SIG-M5 treated with dmso at 0.1 percent for 504 hours (cell line): ENCODE results near the gene TRERF1.

Experiments used
- DNase-seq: peaks from one replicate; lab custom pipeline; 2025; ENCODE audit not compliant: unreplicated experiment; lab: John Stamatoyannopoulos, UW

Gene TRERF1

DNA sequence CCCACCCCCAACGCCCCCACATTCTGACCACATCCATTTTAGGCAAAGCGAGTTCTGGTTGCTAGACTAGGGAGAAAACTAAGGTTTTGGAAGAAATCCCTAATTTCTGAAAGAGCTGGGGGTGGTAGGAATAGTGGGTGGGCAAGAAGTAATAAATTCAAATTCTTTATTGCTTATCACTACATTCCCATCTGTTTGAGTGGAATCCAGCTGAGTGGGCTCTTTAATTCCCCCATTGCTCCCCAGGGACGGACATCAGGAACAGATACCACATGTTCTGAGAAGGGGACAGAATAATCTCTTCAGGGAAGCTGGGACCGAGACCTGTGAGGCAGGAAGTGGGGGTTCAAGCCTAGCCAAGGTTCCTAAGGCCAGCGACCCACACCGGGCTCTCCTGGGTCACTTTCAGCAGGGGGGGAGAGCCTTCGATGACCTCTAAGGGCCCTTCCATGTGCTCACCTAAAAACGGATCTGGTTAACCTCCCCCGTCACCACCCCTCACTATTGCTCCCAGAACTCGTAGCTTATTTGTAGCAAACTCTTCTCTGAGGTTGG is 191.8 kb downstream of the TRERF1 start:
- DNase-seq: no peak

DNA sequence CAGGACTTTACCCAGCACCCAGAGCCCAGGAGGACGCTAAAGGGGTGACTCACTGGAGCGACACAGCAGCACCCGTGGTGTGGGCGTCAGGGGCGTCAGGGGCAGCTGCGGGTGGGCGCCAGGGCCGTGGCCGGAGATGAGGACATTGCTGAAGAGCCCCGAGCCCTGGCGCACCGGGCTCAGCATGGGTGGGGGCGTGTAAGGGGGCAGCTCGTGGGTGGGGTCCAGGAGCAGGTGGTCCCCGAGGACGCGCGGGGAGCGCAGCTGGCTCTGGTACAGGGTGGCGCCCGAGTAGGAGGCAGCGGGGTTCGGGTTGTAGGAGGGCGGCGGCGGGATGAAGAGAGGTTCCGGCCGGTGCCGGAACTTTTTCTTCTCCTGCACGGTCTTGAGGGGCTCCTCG is 192.4 kb downstream of the TRERF1 start:
- no peak for DNase-seq

DNA sequence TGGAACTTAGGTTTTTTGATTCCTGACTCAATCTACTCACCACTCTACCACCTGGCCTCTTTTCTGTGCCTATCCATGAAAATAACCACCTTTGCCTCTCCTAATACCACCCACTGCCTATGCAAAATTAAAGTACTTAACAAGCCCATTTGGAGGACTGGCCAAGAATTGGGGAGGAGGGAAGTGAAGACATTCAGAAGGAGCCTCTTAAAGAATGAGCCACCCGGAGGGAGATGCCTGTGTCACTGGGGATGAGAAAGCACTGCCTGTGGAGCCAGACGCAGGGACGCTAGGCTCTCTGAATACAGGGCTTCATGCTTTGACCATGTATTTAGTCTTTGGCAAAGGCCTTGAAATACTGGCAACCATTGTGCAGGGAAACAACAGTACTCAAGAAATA is 194.1 kb downstream of the TRERF1 start:
- no peak for DNase-seq

DNA sequence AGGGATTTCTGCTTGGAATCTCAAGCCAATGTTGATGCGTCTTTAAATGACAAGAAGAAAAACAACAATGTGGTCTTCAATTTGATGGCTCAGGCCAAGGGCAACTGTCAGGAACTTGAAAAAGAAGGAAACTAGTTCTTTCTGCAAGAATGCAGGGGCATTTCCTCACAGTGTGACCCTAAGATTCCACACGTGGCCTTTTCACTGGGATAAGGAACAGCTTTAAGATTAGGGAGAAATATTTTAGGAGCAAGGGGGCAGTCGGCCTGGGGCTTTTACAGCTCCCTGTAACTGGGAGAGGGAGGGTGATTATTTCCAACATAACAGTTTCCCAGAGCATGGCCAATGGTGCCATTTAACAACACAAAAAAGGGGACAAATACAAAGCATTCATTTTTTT is 194.7 kb downstream of the TRERF1 start:
- no peak for DNase-seq

DNA sequence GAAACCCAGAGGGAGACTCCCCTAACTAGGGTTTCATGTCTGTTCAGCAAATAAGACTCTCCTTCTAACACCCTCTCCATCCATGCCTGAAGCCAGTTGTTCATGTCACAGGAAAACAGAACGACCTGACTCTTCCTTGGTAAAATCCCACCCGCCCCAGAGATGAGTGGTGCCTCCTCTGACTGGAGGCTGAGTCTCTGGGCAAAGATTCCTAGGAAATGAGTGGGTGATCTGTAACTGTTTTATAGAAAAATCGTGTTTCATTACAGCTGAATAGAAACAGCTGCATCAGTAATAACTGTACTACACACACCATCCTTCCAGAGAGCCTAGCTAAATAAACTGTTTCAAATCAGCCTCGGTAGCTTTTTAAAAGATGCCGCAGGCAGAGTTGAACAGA is 196.7 kb downstream of the TRERF1 start:
- no peak for DNase-seq

DNA sequence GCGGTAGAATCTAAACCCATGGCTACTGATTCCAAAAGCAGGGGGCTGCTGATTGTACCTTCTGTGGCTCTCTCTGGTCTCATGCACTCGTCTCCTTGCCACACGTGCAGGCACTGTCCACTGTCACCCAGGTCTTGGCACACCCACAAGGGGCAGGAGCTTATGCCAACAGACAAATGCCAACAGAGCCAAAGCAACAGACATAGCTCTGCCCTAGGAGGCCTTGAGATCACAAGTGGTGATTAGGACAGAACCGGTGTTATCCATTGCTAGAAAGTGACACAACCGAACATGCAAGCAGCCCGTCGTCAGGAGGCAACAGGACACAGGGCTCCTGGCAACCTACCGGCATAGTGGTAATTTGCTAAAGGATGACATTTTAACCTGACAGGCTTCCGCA is 197.2 kb downstream of the TRERF1 start:
- DNase-seq: no peak

DNA sequence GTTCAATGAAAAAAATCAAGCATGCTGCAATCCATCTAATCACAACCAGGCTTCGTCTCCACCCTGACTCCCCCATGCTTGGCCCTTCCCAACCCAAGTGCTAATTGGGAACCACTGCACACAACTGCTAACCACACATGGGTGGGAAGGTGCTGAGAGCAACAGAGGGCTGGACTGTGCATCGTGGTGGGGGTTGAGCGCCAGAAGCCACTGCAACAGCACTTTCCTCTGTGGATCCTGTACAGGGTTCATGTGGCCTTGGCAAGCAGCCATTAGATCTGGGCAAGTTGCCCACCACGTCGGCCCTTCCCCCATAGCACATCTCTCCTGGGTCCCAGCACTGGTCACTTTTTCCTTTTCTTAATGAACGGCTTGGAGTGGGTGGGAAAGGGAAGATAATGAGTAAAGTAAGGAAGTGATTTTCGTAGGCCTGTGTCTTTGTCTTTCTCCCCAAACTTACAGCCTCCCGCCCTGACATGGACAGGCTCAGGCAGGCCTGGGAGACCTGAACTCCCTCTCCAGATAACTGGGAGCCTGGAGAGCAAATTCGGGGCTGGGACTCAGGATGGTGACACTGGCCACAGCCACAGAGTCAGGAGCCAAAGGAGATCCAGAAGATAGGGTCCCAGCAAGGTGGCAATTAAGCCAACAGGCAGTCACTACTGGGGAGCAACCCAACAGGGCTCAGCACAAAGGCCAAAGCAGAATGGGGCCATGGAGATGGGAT is 199.7 kb downstream of the TRERF1 start:
- no peak for DNase-seq

DNA sequence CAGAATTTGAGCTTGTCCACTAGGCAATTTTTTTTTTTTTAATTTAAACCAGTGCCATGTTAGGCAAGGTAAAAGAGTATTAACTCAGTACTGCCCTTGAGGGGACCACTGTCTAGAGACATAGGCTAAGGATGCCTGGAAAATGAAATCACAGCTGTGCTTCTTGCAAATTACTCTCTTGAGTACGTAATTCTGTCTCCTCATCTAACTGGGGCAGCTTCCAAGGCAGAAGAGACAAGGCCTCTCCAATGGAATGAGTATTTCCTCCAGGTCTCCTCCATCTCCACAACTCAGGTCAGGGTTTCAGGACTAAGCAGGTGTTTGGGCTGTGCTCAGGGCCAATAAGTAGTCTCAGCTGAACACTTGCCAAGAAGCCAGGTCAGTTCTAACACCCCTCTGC is 200.2 kb downstream of the TRERF1 start:
- DNase-seq: no peak

DNA sequence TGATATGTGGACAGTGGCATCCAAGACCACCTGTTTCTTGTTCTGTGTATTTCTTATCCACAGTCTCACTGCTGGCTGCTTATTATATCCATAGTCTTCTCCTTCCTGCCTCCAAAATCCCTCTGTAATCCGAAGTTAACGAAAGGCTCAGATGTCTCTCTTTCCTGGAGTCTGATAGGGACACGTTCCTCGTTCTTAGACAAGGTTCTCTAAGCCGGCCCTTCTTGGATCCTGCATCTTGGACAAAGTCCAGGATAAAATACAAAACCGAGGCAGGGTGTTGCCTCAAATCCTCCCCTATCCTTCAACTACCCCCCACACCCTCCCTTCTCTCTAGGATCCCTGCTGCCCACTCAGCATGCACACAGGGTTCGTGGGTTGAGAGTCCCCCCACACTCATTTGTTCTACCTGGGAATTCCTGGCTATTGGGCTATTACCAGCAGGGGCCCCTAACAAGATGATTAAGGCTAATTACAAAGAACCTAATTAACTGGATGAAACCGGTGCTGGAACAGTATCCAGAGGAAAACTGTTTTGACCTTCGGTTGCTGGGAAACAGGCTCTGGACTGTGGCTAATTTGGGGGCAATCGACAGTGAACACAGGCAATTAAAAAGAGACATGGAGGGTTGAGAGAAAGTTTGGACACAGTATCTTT is 201.3 kb downstream of the TRERF1 start:
- DNase-seq: no peak

DNA sequence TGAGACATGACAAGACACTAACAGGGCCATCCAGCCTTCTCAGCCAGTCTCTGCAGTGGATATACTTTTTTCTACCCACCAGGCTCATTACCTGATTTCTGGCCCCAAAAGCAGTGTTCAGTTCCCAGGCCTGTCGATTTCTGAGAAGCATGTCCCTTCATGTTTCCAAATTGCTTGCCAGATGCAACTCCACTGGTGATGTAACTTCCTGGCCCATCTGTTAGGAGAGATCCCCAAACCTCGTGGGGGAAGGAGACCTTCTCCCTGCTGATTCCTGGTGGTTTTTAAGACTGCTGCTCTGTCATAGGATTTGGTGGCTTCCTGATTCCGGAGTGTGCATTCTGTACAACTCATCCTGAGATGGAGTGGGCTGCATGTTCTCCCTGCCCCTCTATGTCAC is 202.4 kb downstream of the TRERF1 start:
- no peak for DNase-seq

DNA sequence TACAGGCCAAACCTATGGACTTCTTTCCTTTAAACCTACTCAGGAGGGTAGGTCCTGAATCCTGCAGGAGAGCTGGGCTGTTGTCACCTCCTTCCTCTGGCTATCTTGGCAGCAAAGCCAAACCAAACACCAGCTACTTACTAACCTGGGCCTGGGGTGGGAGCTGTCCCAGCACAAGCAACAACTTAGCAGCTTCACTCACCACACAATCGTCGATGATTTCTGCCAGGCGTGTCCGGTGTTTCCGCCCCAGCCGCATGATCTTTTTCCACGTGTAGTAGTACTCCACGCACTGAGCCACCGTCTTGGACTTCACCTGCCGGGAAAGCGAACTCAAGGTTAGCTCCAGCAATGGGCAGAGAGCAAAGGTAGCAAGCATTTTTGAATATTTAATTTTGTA is 208.7 kb downstream of the TRERF1 start:
- no peak for DNase-seq

DNA sequence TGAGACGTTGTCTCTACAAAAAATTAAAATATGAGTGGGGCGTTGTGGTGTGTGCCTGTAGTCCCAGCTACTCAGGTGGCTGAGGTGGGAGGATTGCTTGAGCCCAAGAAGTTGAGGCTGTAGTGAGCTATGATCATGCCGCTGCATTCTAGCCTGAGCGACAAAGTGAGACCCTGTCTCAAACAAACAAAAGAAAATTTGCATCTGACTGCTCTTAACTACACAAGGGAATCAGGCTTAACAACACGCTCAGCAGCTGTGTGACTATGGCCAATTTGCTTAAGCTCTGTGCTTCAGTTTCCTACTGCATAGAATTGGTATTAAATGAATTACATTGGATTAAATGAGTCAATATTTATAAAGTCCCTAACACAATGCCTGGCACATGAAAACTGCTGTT is 209.8 kb downstream of the TRERF1 start:
- no peak for DNase-seq

DNA sequence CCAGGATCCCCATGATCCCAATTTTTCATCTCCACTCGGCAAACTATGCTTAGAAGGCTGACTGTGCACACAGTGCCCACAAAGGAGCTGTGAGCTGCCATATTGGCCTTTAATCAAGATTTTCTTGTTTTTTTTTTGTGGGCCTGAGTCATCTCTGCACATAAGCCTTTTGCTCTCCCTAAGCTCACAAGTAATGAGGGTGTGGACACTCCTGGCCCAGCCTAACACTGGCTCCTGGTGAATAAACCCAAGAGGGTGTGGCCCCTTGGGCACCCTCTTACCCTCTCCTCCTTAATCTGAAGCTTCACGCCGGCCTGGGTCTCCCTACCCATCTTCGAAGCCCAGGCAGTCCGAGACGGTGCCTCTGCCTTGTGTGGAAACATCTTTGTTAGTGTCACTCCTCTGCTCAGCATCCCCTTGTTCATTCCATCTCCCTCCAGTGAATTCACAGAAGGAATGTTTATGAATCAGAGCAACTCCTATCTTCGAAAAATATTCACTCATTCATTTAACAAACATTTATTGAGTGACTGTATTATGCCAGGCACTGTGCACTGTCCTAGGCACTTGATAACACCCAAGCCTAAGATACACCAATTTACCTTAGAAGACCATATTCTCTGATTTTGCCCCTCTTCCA is 211.9 kb downstream of the TRERF1 start:
- no peak for DNase-seq

DNA sequence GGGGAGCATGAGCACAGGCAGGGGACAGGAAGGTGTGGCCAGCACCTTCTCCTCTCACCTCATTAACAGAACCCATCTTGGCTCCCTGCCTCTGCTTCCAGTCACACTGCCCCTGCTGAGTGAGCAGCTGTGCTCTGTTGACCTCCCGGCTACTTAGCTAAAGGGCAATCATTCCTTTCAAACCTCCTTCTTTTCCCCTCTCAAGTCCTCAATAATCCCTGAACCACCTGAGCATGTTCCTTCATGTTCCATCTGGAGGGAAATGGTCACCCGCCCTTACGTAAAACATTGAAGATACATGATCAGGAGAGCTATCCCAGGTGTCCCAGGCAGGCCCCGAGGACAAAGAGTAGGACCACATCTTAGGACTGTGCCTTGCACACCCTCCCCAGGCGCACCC is 212.4 kb downstream of the TRERF1 start:
- no peak for DNase-seq

DNA sequence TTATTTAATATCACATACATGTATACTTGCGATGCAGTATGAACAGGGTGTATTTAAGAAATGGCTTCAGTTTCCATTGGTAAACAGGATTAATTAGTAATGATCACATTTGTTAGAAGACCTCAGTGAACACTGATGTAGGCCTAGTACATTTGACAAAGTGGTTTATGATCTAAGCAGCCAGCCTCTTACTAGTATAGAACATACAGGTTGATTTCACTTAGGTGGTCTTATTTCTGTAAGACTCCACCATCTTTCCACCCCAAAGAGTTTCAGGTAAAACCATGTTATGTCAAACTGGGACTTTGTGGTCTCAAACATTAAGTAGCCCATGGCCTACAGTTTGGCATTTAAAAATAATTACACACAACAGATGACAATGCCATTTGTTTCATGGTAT is 213.9 kb downstream of the TRERF1 start:
- no peak for DNase-seq

DNA sequence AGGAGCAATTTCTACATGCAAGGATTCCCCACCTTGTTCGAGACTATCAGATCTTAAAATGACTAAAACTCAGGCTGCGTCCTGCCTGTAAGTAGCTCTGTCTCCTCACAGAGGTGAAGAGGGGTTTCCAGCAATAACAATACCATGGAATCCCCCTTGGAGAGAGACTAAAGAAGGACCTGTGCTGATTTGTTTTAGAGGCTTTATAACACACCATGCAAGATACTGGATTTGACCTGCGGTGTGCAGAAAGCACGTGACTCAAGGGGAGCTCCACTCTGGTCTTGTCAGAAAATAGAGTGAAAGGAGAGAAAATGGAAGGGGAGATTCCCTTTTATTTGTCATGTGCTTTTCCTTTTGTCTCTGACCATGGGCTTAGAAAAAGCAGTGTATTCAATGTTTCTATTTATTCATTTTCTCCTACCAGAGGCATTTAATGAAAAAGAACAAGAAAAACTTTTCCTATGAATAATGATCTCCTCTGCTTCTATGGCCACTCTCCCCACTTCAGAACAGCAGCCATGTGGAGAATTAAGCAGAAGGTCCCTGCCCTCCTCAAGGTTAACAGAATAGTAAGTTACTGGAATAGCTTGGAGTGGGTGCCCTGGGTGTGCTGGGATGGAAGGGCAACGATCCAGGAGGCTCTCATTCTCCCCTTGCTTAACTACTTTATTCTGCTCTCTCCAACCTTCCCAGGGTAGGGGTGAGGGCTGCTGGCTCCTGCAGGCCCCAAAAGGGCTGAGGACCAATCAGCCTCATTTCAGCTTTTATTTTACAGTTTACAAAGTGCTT is 214.8 kb downstream of the TRERF1 start:
- DNase-seq: no peak

DNA sequence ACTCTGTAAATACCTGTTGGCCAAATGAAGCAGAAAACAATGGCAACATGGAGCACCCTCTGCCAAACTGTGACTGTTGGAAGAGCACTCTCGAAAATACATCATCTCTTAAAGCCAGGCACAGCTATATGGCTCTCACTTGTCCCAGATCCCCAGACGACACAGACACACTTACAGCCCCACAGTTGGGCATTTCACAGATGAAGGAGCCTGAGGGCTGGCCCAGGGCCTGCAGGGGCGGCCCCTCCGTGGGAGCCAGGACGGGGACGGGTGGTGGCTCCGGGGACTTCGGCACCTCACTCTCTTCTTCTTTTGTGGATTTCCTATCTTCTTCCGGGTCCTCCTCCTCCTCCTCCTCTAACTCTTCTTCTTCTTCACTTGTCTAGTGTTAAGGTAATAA is 215.7 kb downstream of the TRERF1 start:
- DNase-seq: no peak

DNA sequence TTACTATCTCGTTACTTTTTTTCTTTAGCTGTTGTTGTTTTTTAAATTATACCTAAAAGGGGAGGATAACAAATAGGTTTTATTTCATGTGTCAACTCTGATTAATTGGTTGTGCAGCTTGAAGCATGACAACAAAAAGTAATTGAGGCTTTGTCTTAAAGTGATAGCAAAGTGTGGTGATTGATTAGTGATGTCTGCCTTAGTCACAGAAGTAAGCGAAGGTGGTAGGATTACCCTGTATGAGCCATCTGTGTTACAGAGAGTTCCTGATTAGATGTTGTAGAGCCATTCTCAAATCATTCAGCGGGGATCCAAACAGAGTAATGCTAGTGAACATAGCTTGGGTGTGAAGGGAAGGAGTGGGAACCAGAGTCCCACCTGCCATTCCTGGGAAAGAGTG is 219.7 kb downstream of the TRERF1 start:
- no peak for DNase-seq

DNA sequence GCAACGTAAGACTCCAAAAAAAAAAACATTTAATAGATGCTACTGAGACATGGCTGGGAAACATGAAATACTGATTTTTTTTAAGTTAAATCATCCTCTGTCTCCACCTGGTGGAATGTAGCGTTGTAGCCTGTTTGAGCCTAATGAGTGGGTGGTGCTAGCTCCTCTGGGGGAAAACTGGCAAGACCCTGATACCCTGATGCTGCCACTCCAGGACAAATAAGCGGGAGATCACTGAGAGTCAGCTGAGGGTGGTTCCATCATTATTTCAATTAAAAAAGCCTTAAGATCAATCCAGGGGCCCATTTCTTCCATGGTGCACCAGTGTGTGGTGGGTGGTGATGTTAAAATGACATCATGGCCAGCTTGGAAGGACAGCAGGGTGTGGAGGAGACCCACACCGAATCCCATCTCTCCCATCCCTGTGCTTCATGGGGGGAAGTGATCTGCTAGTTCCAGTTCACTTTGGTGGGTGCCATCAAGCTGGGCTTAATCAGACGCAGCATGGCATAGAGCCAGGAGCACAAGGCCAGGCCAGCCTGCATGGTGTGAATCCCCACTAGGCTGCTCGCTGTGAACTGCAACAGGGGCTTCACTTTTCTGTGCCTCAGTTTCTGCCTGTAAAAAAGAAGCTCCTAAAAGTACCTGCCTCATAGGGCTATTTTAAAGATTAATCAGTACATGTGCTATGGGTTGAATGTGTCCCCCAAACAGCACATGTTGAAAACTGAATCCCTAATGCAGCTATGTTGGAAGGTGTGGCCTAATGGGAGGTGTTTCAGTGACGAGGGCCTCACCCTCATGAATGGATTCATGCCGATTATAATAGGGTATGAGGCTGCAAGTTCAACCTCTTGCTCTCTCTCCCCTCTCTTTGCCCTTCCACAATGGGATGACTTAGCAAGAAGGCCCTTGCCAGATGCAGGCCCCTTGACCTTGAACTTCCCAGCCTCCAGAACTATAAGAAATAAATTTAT is 221.1 kb downstream of the TRERF1 start:
- DNase-seq: peak; percentile 13

DNA sequence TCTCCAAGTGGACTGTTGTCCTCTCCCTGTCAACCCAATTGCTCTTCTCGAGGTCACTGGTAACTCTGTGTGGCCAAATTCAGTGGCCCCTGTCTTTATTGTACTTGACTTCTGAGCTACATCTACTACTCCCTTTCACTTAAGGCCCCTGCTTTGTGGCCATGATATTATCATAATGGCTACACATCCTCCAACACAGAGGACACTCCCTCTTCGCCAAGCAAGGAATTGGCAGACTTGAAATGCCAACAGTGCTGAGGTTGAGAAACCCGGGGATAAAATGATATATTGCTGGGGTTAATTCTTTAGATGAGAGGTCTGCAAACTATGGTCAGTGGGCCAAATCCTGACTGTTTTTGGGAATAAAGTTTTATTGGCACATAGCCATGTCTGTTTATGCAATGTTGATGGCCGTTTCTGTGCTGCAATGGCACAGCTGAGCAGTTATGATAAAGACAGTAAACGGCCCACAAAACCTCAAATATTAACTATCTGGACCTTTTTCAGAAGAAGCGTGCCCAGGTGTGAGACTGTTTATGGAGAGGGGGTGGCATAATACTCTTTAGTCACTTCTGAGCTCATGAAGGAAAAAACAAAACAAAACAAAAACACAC is 222.1 kb downstream of the TRERF1 start:
- DNase-seq: no peak
